NCI-H2107 treated with DMSO at 0.1 percent for 48 hours (cell line): ENCODE results near the gene PCDH9.

Experiments used
- DNase-seq: peaks from one replicate; lab custom pipeline; 2025; ENCODE audit not compliant: unreplicated experiment; lab: John Stamatoyannopoulos, UW

The PCDH9 gene

GRCh38 chr13:66681403-66681802 is 548.7 kb downstream of the PCDH9 start:
- no peak for DNase-seq

DNA sequence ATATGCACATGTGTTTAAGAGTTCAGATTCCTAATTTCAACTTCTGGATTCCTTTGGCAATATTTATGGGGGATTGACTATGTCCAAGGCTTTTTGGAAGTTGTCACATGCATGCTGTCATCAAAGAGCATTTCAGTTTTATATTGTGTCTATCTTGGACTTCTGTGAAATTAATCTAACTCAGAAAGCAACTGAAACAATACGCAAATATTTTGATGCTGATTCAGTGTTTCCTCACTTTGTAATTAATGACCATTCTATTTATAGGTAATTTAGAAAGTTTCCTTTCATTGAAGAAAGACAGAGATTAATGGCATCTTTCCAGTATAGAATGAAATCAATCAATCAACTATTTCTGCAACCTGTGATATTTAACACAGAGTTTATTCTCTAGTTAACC is 550.1 kb downstream of the PCDH9 start:
- no peak for DNase-seq

DNA sequence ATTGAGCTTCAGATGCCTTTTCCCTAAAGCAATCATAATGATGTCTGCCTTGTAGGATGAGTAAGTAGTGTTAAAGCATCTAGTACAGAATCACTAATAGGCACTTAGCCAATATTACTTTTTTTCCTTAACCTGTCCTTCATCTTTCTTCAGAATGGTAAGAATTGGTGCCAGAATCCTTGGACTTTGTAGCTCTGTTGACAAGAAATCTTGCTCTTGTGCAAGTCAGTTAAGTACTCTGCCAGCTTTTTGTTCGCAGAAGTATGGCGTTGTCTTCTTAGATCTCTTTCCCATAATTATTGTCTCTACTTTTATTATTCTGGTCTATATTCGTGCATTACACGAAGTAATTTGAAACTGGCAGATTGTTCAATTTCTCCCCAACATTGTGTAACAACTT is 554.5 kb downstream of the PCDH9 start:
- DNase-seq: no peak

- no peak for DNase-seq
Observed at GRCh38 chr13:66673401-66673800, 556.7 kb downstream of the PCDH9 start.

GRCh38 chr13:66665991-66666390 is 564.1 kb downstream of the PCDH9 start:
- peak; percentile 10 for DNase-seq

DNA sequence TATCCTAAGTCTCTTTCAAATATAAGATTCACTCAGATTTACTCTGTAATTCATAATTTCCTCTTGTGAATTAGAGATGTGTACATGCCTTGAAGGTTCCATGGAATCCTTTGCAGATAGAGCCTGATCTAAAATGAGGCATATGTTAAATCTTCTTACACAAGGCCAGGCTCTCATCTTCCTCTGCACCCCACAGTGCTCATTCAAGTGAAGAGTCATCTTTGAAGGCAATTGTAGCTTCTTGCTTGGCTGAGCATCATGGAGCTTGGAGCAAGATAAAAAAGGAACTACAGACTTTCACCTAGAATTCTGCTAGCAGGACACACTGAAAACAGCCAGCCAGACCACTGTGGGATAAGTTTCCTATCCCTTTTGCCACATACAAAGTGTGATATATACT is 566.4 kb downstream of the PCDH9 start:
- no peak for DNase-seq

- DNase-seq: no peak
Observed at GRCh38 chr13:66663206-66663605, 566.9 kb downstream of the PCDH9 start.

- DNase-seq: no peak
Observed at GRCh38 chr13:66661336-66661735, 568.8 kb downstream of the PCDH9 start.

DNA sequence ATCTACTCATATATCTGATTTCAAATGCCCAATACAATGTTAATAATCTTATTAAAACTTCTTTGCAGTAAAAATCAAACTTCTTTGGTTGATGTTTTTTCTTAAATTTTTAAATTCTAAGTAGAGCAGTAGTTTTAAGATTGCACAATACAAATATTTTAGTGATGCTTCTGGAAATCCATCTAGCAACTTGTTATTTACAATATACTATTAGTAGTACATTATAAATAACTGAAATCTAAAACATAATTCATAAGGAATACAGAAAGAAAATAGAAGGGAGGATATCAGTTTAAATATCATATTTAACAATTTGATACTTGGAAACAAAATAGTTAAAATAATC is 569.7 kb downstream of the PCDH9 start:
- no peak for DNase-seq

- DNase-seq: no peak
Observed at GRCh38 chr13:66659701-66660467, 570.3 kb downstream of the PCDH9 start.

DNA sequence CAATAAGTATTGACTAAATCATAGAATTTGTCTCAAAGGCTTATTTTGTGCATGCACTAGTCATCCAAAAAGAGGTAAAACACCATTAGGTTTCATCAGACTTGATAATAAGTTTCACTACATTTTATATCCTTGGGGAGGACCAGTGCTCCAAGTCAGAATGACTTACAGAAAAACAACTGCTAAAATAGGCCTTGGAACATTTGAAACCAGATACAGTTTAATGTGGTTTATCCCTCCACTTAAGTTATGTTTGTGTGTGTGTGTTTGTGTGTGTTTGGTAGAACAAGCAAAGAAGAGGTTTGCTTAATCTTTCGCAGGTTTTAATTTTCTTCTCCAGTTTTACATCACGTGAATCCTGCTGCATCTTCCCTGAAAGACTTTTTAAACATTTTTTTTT is 570.9 kb downstream of the PCDH9 start:
- no peak for DNase-seq

DNA sequence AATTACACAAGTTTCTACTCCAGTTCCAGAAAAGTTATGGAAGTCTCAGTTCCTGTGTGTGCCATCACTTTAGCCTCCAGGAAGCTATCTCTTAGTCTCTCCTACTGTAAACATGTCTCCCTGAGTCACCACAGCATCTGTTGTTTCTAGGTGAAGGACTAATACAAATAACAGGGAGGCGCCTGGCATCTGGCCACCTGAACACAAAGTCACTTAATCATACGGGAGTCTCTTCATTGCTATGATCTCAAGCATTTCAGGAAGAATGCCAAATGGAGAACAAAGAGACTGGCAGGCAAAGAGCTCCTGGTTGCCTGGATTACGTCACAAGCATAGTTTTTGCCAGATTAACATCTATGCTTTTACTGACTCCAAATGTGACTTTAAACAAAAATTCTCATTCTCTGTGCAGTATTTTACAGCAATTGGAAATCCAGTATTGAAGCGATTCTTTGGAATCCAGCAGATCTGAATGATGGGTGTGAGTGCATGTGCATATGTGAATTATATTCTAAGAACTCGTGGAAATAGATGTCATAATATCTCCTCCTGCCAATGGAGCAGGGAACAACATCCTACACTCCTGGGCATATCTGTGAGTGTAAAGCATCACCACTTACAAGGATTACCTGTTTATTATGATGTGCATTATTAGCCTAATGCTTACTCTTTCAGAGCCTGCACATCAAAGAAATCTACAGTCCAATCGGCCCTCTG is 572.8 kb downstream of the PCDH9 start:
- peak; percentile 88 for DNase-seq

GRCh38 chr13:66655847-66656454 is 574.2 kb downstream of the PCDH9 start:
- no peak for DNase-seq

DNA sequence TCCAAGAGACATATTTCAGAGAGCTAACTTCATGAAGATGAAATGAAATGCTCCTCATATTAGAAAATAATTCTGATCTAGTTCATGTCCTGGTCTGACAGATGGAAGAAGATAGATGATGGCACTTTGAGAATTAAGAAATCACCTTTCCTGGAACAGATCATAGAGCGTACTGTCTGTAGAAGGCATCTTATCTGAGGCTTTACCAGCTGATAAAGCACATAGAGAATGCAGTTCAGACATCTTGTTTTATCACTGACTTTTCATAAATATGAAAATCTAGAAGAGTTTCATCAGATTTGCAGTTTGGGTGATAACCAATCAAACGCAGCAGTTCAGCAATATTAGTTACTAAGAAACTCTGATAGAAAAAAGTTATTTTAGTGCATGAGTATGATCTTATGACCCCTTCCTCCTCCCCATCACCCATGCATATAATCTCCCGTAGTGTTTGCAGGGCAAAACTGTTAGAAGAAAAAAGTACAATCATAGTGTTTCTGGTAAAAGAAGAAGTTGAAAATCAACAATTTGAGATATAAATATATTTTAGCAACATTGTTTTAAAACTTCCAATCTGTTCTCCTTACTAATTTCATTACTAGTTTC is 585.2 kb downstream of the PCDH9 start:
- DNase-seq: no peak

GRCh38 chr13:66640231-66640630 is 589.9 kb downstream of the PCDH9 start:
- no peak for DNase-seq

DNA sequence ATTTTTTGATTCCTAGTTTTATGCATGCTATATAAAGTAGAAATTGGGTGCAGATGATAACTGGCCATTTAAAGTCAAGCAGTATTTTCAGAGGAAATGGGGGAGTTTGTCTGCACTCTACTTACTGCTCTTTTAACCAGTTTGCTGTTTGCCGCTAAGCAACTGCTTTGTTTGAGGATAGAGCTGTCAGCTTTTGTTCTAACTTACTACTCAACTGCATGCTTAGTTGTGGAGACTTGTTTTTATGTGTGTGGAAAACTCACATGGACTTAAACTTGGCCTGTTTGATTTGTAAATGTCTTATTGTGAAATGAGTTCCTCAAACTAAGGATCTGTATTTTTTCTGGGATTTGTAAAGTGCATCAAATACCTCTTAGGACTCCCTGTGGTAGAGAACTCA is 591.1 kb downstream of the PCDH9 start:
- DNase-seq: no peak

DNA sequence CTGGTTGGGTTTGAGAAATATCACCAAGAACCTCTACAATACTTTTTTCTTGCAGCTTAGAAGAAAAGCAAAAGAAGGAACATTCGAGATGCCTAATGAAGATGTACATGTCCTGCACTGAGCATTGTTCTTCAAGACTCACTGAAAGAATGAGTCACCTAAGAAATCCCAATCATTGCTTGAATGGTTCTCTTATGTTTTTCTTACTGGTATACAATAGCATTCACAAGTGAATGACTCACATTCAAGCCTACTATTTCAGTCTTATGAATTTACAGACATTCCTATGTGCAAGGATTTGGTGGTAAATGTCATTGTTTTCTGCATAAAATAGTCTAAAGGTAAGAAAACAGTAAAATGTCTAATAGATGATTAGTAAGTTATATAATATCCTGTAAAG is 594.6 kb downstream of the PCDH9 start:
- no peak for DNase-seq

DNA sequence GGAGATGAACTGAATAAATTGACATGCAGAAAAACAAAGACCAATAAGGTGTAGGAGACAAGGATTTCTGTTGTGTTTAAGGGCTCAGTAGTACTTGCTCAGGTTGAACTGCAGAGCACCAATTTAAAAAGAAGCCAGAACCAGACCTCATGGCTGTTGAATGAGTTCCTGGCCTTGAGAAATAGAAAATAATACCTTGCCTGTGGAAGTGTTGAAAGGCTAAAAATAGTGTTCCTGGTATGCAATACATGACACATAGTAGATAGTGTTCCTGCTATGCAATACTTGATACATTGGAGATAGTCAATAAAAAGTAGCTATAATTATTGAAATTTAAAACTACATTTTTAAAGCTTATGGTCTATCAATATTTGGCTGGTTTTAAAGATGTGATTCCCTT is 595.8 kb downstream of the PCDH9 start:
- DNase-seq: no peak

DNA sequence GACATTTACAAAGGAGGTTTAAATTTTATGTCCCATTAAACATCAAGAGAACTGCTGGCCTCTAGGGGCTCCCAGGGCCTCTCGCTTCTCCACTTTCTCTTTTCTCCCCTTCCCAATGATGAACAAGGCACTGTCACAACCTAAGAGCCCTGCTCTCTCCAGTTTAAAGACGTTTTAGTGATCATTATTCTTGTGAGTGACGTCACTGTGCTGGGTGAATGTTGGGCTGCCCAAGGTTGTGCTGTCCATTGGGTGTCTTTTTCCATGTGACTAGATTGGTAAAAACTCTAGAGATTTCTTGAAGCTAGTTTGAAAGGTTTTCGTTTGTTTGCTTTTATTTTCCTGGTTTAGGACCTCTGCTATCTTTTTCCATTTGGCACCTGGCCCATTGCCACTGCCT is 602.6 kb downstream of the PCDH9 start:
- DNase-seq: no peak

GRCh38 chr13:66624302-66624701 is 605.8 kb downstream of the PCDH9 start:
- no peak for DNase-seq

GRCh38 chr13:66623129-66623820 is 606.9 kb downstream of the PCDH9 start:
- DNase-seq: no peak
